HG03097 (cell line): Measurements from ENCODE around the gene CWF19L1.

Source experiments
- ATAC-seq: cut with Tn5 transposase; IDR thresholded peaks from one replicate; pipeline ENCODE4 v1.9.1; 2021; ENCODE audit not compliant: unreplicated experiment, low FRiP score

Gene CWF19L1

DNA sequence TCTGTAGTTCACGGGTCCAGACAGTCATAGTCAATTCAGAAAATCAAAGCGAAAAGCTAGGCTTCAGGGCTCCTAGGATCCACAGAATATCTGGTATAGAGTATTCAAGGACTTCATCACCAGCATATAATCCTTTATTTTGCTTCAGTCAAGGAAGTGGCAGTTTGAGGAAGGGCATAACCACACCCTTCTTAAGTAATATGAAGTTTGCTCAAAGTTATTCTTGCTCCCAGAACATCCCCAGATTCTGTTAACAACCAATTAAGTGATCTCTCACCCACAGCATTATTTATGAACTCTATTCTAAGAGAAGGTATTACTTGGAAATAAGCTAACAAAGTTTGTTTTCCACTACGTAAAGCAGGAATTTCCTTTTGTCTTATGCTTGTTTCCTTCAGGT is 13.2 kb downstream of the CWF19L1 start:
- no peak for ATAC-seq

DNA sequence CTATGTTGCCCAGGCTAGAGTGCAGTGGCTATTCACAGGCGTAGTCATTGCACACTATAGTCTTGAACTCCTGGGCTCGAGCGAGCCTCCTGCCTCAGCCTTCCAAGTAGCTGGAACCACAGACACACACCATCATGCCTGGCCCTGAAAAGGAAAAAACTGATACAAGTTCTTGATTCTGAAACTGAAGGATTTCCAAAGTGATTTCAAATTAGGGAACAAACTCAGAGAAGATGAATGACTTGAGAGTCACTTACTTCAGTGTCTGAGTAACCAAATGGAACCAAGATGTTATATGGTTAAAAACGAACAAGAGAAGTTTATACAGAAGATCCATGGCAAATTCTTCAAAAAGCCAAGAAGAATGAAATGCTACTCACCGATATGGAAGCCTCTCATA is 14.4 kb downstream of the CWF19L1 start:
- no peak for ATAC-seq

DNA sequence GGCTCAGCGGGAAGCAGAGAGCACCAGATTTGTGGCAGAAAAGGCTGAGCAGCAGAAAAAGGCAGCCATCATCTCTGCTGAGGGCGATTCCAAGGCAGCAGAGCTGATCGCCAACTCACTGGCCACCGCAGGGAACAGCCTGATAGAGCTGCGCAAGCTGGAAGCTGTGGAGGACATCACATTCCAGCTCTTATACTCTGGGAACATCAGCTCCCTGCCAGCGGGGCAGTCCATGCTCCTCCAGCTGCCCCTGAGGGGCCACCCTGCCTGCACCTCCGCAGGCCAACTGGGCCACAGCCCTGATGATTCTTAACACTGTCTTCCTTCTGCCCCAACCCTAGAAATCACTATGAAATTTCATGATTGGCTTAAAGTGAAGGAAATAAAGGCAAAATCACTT is 18.6 kb downstream of the CWF19L1 start:
- ATAC-seq, result no peak

- no peak for ATAC-seq
These were observed 21.8 kb downstream of the CWF19L1 start for GRCh38 chr10:100245484-100246220.

DNA sequence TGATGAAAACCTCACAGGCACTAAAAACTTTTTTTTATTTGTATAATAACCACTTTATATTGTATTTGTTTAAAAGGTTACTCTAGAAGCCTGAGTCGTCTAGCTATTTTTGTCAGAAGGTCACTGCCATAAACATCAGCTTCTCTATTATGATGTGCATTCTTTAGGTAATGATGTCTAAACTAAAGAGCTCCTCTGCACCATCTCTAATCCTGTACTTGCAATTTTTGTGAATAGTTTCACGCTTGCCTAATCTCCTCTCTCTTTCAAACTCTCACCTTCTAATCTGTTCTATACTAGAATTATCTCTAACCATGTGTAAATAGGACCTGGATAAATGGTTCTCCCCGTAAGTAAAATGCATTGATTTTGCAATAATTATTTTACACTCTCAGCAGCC is 27.6 kb downstream of the CWF19L1 start:
- no peak for ATAC-seq

GRCh38 chr10:100238429-100238828 is 29.0 kb downstream of the CWF19L1 start:
- ATAC-seq, result no peak

DNA sequence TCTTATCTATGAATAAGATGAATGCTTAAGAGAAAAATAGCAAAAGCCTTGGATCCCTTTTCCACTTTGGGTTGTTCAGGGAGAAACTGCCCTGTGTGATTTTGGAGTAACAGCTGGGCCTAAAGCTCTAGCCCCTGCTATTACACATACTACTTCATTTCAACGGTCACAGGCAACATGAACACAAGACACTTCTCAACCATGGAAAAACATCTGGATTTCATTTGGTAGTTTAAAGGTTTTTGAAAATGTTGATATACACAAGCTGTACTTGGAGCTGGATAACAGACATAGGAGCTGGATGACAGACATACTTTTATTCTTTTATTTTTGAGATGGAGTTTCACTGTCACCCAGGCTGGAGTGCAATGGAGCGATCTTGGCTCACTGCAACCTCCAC is 35.3 kb downstream of the CWF19L1 start:
- ATAC-seq, result no peak

DNA sequence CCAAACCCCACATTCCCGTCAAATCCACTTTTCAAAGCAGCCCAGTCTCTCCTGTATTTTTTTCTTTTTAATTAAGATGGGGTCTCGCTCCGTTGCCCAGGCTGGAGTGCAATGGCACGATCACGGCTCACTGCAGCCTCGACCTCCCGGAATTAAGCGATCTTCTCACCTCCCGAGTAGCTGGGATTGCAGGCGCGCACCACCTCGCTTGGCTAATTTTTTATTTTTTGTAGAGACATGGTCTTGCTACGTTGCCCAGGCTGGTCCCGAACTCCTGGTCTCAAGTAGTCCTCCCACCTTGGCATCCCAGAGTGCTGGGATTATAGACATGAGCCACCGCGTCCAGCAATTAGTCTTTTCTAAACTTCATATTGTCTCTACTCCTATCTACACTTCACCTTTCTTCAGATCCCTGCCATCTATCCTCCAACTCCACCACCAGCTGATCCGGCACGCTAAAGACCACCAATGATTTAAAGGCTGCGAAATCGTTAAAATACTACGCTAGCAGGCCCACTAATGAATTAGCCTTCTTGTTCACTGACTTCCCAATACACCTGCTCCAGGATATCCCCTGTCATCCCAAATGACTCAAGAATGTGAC is 37.5 kb downstream of the CWF19L1 start:
- no peak for ATAC-seq

DNA sequence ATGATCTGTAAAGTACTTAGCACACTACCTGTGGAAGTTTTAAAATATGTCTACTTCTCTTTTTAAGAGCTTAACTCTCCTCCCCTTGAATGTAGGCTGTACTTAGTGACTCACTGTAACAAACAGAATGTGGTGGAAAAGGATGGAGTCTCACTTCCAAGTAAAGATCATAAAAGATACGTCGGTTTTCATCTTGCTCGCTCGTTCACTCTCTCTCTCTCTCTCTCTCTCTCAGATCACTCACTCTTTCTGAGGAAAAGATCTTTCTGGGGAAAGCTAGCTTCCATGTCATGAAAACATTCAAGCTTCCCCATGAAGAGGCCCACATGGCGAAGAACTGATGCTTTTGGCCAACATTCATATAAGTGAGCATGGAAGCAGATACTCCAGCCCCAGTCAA is 43.6 kb downstream of the CWF19L1 start:
- no peak for ATAC-seq

DNA sequence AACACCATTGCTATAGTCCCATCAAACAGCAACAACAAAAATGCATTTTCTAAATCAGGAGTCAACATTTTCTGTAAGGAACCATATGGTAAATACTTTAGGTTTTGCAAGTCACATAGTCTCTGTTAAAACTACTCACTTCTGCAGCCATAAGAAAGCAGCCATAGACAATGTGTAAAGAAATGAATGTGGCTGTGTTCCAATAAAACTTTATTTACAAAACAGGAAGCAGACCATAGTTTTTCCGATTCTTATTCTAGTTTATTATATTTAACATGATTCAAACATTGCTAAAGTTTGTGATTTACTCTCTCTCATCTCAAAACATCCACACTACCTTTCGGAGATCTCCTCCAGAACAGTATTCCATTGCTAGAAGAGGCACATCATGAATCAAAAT is 44.9 kb downstream of the CWF19L1 start:
- ATAC-seq, result no peak

- no peak for ATAC-seq
These were observed 51.4 kb downstream of the CWF19L1 start for GRCh38 chr10:100216006-100216405.

GRCh38 chr10:100209303-100209702 is 58.1 kb downstream of the CWF19L1 start:
- ATAC-seq, result no peak

GRCh38 chr10:100208276-100208675 is 59.2 kb downstream of the CWF19L1 start:
- ATAC-seq, result no peak

DNA sequence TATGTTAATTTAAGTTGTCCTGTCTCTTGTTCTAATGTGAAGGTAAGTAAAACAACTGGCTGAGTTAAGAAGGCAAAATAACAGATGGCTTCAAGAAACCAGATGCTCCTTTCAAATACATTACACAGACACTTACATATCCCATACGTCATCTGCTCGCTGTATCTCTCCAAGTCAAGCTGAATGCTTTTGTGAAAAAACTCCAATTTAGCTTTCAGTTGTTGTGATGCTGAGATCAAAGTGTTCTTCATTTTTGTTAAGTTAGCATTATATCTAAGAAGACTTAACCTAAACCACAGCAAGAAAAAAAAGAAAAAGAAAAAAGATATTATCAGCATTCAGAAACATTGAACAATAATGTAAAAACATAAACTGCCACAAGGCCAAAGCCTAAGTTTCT is 63.1 kb downstream of the CWF19L1 start:
- ATAC-seq, result no peak

GRCh38 chr10:100201549-100201948 is 65.9 kb downstream of the CWF19L1 start:
- ATAC-seq, result no peak

- no peak for ATAC-seq
These were observed 72.7 kb downstream of the CWF19L1 start for GRCh38 chr10:100194711-100195110.

- no peak for ATAC-seq
These were observed 75.1 kb downstream of the CWF19L1 start for GRCh38 chr10:100192350-100192749.

DNA sequence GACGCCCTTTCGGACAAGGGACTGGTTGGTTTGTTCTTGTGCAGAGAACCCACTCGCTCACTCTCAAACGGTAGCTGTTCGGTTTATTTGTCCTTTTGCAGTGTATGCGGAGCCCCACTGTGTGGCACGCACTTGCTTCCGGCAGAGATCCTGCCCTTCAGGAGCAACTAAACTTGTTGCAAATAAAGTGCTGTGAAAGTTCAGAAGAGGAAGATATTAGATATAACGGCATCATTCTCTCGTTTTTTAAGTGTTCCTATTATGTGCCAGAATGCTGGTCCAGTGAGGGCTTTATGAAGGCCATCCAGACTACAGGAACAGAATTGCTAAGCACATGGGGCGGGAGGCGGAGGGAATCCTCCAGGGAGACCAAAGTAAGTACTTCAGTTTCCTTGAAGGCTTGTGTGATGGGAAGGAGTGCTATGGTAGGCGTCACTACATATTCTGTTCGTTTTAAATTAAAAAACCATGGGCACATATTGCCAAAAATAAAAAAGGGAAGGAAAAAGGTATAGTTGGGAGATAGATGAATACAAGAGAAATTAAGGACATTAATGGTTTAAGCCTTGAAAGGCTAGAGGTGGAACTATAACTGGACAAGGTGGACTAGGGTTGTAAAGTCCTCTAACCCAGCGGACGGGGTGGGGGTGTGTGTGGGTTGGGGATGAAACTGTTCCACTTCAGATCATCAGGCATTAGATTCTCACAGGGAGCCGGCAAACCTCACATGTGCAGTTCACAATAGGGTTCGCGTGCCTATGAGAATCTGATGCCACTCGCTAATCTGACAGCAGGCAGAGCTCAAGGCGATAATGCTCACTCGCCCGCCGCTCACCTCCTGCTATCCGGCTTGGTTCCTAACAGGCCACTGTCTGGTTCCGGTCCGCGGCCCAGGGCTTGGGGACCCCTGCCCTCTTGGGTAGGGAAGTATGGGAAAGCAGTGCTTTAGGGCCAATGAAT is 80.9 kb downstream of the CWF19L1 start:
- peak; percentile 31 for ATAC-seq

DNA sequence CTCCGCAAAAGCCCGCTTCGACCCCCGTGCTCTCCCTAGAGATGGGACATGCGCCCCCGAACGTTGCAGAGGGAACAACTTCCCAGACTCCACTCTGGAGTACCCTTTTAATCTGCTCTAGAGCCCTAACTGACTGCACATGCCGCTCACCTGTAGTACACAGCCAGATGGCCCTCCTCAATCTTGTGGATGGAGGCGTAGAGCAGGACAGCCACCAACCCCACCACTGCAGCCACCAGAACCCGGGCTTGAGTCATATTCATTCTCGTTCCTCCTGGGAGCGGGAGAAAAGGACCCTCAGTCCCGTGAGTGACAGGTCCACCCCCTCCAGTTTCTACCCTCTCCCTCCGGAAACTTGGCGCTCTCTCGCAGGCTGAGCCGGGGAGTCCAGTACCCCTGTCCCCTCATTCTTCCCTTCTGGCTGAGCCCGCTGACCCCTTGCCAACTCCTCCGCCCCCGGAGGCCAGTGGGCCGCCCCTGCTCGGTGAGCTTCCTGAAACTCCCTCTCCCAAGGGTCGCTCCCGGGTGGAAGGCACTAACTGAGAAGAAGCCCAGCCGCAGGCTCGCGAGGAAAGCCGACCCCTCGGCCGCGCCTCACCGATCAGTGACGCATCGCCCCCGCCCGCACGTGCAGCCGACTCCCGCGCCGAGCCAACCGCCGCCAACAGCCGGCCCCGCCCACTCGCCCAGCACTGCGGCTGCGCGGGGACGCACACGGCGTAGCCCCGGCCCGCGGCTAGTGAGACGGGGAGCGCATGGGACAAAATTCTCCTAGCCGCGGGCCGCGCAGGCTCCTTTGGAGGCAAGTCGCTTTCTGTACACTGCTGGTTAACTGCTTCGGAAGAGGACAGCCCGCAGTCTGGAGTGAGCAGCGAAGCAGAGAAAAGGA is 81.8 kb downstream of the CWF19L1 start, which contains the start of gene ERLIN1:
Gene ERLIN1 (minus strand): TSS at position 666 of the 889 bp plus-strand sequence. CDS start 403 bp downstream, at position 263.
- peak; percentile 72 for ATAC-seq

GRCh38 chr10:100184840-100185239 is 82.6 kb downstream of the CWF19L1 start:
- no peak for ATAC-seq
